IMR-90 (cell line): Measurements from ENCODE around the gene ANKRD9. TPM values are rescaled to one million over a fixed set of nuclear protein-coding genes. Genes with fewer than 3 reads are reported as not detected.

Source experiments
- ATAC-seq: fragments of 200-7000 bp; cut with Tn5 transposase; 2 replicates; pipeline ENCODE4 v1.9.1; 2020; ENCODE audit warnings: low read depth, mild to moderate bottlenecking, moderate library complexity
- BruUV-seq: library from RNA; stranded (reverse); fragments of 400-500 nt; replicated peaks from 2 replicates; lab custom pipeline; 2021; lab: Mats Ljungman, UMichigan
- CTCF ChIA-PET: fragments of 300-600 bp; formaldehyde crosslinking; extraction: SDS; loops from one replicate; lab custom pipeline; 2021; ENCODE audit warnings: antibody characterized with exemption; lab: Yijun Ruan, JAX
- POLR2A ChIA-PET: fragments of 300-600 bp; sonication (Branson Sonifier 250); formaldehyde crosslinking; loops from one replicate; lab custom pipeline; 2022; ENCODE audit warnings: antibody characterized with exemption; ENCODE audit not compliant: unreplicated experiment; lab: Charles Lee
- DNase-seq: peaks from one replicate; pipeline ENCODE4 v3.0.0; 2013
- H2AFZ ChIP-seq: replicated peaks from 2 replicates; pipeline ENCODE3; 2013; ENCODE audit warnings: low read length, mild to moderate bottlenecking; ENCODE audit not compliant: poor library complexity
- H2AK5ac ChIP-seq: 2 replicates; pipeline ENCODE4 v1.6.1; 2013; ENCODE audit warnings: low read depth, low read length, inconsistent platforms
- H2AK9ac ChIP-seq: replicated peaks from 2 replicates; pipeline ENCODE3; 2013; ENCODE audit warnings: mild to moderate bottlenecking, low read depth, low read length, moderate library complexity; ENCODE audit not compliant: poor library complexity
- H2BK120ac ChIP-seq: 2 replicates; pipeline ENCODE4 v1.6.1; 2013; ENCODE audit warnings: low read depth, low read length, inconsistent platforms
- H2BK15ac ChIP-seq: 3 replicates; pipeline ENCODE4 v1.6.1; 2013; ENCODE audit warnings: low read depth, low read length, inconsistent platforms
- H2BK20ac ChIP-seq: 2 replicates; pipeline ENCODE4 v1.6.1; 2013; ENCODE audit warnings: low read depth, mild to moderate bottlenecking, inconsistent platforms, low read length, moderate library complexity
- H2BK5ac ChIP-seq: 2 replicates; pipeline ENCODE4 v1.6.1; 2013; ENCODE audit warnings: mild to moderate bottlenecking, low read depth, low read length, inconsistent platforms; ENCODE audit not compliant: poor library complexity, severe bottlenecking
- H3K14ac ChIP-seq: replicated peaks from 2 replicates; pipeline ENCODE4 v1.6.1; 2013; ENCODE audit warnings: low read depth, low read length, inconsistent platforms
- H3K18ac ChIP-seq: 2 replicates; pipeline ENCODE4 v1.6.1; 2013; ENCODE audit warnings: low read depth, low read length, control low read depth
- H3K23ac ChIP-seq: 2 replicates; pipeline ENCODE4 v1.6.1; 2013; ENCODE audit warnings: low read depth, low read length, inconsistent platforms
- H3K27ac ChIP-seq: 2 replicates; pipeline ENCODE4 v1.5.1; 2013; ENCODE audit warnings: mild to moderate bottlenecking, control low read depth, low read length; ENCODE audit not compliant: insufficient read depth
- H3K27me3 ChIP-seq: 2 replicates; pipeline ENCODE4 v1.6.1; 2013; ENCODE audit warnings: low read length; ENCODE audit not compliant: control insufficient read depth, insufficient read depth
- H3K36me3 ChIP-seq: 2 replicates; pipeline ENCODE4 v1.6.1; 2013; ENCODE audit warnings: low read length, mixed read lengths; ENCODE audit not compliant: control insufficient read depth, insufficient read depth
- H3K4ac ChIP-seq: 2 replicates; pipeline ENCODE4 v1.6.1; 2013; ENCODE audit warnings: low read depth, low read length, inconsistent platforms
- H3K4me1 ChIP-seq: 2 replicates; pipeline ENCODE4 v1.6.1; 2013; ENCODE audit warnings: low read length, mixed read lengths; ENCODE audit not compliant: control insufficient read depth, insufficient read depth
- H3K4me2 ChIP-seq: 2 replicates; pipeline ENCODE4 v1.6.1; 2013; ENCODE audit warnings: low read depth, mild to moderate bottlenecking, control low read depth, low read length, moderate library complexity
- H3K4me3 ChIP-seq: 2 replicates; pipeline ENCODE4 v1.5.1; 2013; ENCODE audit warnings: low read depth, mild to moderate bottlenecking, control low read depth, low read length, moderate library complexity; ENCODE audit not compliant: insufficient read depth
- H3K56ac ChIP-seq: 2 replicates; pipeline ENCODE4 v1.6.1; 2013; ENCODE audit warnings: low read length, inconsistent platforms; ENCODE audit not compliant: insufficient read depth; ENCODE audit errors: extremely low read depth
- H3K79me1 ChIP-seq, 2 experiments: 2 replicates each; pipeline ENCODE4 v1.6.1; 2013; ENCODE audit warnings: low read length in 2 of 2, inconsistent platforms in 1 of 2, low read depth in 1 of 2
- H3K9ac ChIP-seq: 2 replicates; pipeline ENCODE4 v1.6.1; 2013; ENCODE audit warnings: low read depth, low read length, control low read depth
- H3K9me1 ChIP-seq: 2 replicates; pipeline ENCODE4 v1.6.1; 2013; ENCODE audit warnings: low read length, inconsistent platforms; ENCODE audit not compliant: insufficient read depth
- H3K9me3 ChIP-seq: 2 replicates; pipeline ENCODE4 v1.6.1; 2013; ENCODE audit warnings: low read length; ENCODE audit not compliant: control insufficient read depth, insufficient read depth
- H4K20me1 ChIP-seq: 2 replicates; pipeline ENCODE4 v1.6.1; 2013; ENCODE audit warnings: low read length, inconsistent platforms; ENCODE audit not compliant: insufficient read depth
- H4K5ac ChIP-seq: 2 replicates; pipeline ENCODE4 v1.6.1; 2013; ENCODE audit warnings: mild to moderate bottlenecking, low read depth, low read length, control low read depth
- H4K8ac ChIP-seq, 2 experiments: 2 replicates each; pipeline ENCODE4 v1.6.1; 2013; ENCODE audit warnings: low read depth in 2 of 2, low read length in 2 of 2, control low read depth in 1 of 2, inconsistent platforms in 1 of 2
- H4K91ac ChIP-seq: 2 replicates; pipeline ENCODE4 v1.6.1; 2013; ENCODE audit warnings: low read depth, low read length, inconsistent platforms; ENCODE audit not compliant: insufficient read depth
- BHLHE40 ChIP-seq: fragments of 150-350 bp; IDR thresholded peaks from 2 replicates; pipeline ENCODE4 v1.6.1; 2016; ENCODE audit warnings: mild to moderate bottlenecking, low read depth, low read length
- CEBPB ChIP-seq: IDR thresholded peaks from 2 replicates; pipeline ENCODE4 v1.6.1; 2012; ENCODE audit warnings: low read depth, low read length, improper control_type of control experiment
- CHD1 ChIP-seq: IDR thresholded peaks from 2 replicates; pipeline ENCODE4 v1.6.1; 2012; ENCODE audit warnings: low read depth, low read length, improper control_type of control experiment
- CTCF ChIP-seq: conservative IDR thresholded peaks from 2 replicates; pipeline ENCODE4 v1.5.1; 2012; ENCODE audit warnings: mild to moderate bottlenecking, low read depth, low read length, improper control_type of control experiment
- FOS ChIP-seq: fragments of 150-350 bp; IDR thresholded peaks from 2 replicates; pipeline ENCODE4 v1.6.1; 2016; ENCODE audit warnings: low read depth, low read length
- MAFK ChIP-seq: IDR thresholded peaks from 2 replicates; pipeline ENCODE4 v1.6.1; 2012; ENCODE audit warnings: low read depth, low read length, improper control_type of control experiment
- MAZ ChIP-seq: IDR thresholded peaks from 2 replicates; pipeline ENCODE4 v1.6.1; 2012; ENCODE audit warnings: low read depth, mild to moderate bottlenecking, low read length, improper control_type of control experiment, moderate library complexity, borderline replicate concordance
- MXI1 ChIP-seq: IDR thresholded peaks from 2 replicates; pipeline ENCODE4 v1.6.1; 2012; ENCODE audit warnings: low read depth, mild to moderate bottlenecking, low read length, moderate library complexity, borderline replicate concordance
- NFE2L2 ChIP-seq: fragments of 150-350 bp; IDR thresholded peaks from 2 replicates; pipeline ENCODE4 v1.6.1; 2016; ENCODE audit warnings: low read depth, mild to moderate bottlenecking, low read length
- POLR2A ChIP-seq: IDR thresholded peaks from 2 replicates; pipeline ENCODE4 v1.6.1; 2012; ENCODE audit warnings: mild to moderate bottlenecking, low read depth, low read length
- RAD21 ChIP-seq: IDR thresholded peaks from 2 replicates; pipeline ENCODE4 v1.6.1; 2012; ENCODE audit warnings: low read length, improper control_type of control experiment
- RCOR1 ChIP-seq: IDR thresholded peaks from 2 replicates; pipeline ENCODE4 v1.6.1; 2012; ENCODE audit warnings: mild to moderate bottlenecking, low read length, improper control_type of control experiment; ENCODE audit not compliant: insufficient replicate concordance
- RFX5 ChIP-seq: IDR thresholded peaks from 2 replicates; pipeline ENCODE4 v1.8.0; 2012; ENCODE audit warnings: low read depth, mild to moderate bottlenecking, low read length, moderate library complexity
- SMC3 ChIP-seq: fragments of 150-350 bp; IDR thresholded peaks from 2 replicates; pipeline ENCODE4 v1.6.1; 2016; ENCODE audit warnings: low read depth, mild to moderate bottlenecking, antibody characterized with exemption, low read length, moderate library complexity
- WGBS, 2 experiments: methylation state at CpG; one replicate each; pipeline versions ENCODE4 v1.1.5 to v1.1.7; 2013; ENCODE audit warnings: missing lambda C conversion rate in 2 of 2; ENCODE audit not compliant: insufficient read length in 1 of 2; ENCODE audit errors: extremely low coverage in 2 of 2; 5-methylcytosine and 5-hydroxymethylcytosine counted together
- dilution Hi-C: fragments of 300-500 bp; cut with HindIII; formaldehyde crosslinking; loops from one replicate; pipeline ENCODE4 v1.14.3; 2018; ENCODE audit warnings: low sequenced_read_pairs; ENCODE audit not compliant: unreplicated experiment
- in situ Hi-C: fragments of 300-500 bp; cut with MboI; formaldehyde crosslinking; loops from 3 replicates; pipeline ENCODE4 v1.14.3; 2019; ENCODE audit warnings: low sequenced_read_pairs, inconsistent platforms, mixed read lengths
- intact Hi-C: fragments of 100-400 bp; cut with micrococcal nuclease; formaldehyde crosslinking; loops from 2 replicates; pipeline ENCODE4 v1.10.0; 2022
- polyA plus RNA-seq, 3 experiments: library from polyadenylated mRNA; depleted of rRNA; stranded (reverse); fragments of >200 nt; gene quantifications; 2 replicates each; pipeline ENCODE4 v1.2.3, GENCODE V29; 2012; ENCODE audit warnings: low replicate concordance in 1 of 3
- total RNA-seq: library from RNA; depleted of rRNA; stranded (reverse); fragments of >200 nt; gene quantifications from 2 replicates; pipeline ENCODE4 v1.2.3, GENCODE V29; 2012
- TF ChIP-seq, protein P1 (sequence below): fragments of 150-350 bp; IDR thresholded peaks from 2 replicates; pipeline ENCODE4 v1.6.1; 2017; ENCODE audit warnings: mild to moderate bottlenecking, antibody characterized with exemption, low read length, low read depth
- TF ChIP-seq, protein P2 (sequence below): fragments of 150-350 bp; IDR thresholded peaks from 2 replicates; pipeline ENCODE4 v1.6.1; 2016; ENCODE audit warnings: low read depth, mild to moderate bottlenecking, low read length, moderate library complexity, borderline replicate concordance

The ANKRD9 gene
- total and polyA plus RNA-seq, 2 of the 4 experiments (the other 2 are of a cell fraction): 3.9 to 15.7 TPM

DNA sequence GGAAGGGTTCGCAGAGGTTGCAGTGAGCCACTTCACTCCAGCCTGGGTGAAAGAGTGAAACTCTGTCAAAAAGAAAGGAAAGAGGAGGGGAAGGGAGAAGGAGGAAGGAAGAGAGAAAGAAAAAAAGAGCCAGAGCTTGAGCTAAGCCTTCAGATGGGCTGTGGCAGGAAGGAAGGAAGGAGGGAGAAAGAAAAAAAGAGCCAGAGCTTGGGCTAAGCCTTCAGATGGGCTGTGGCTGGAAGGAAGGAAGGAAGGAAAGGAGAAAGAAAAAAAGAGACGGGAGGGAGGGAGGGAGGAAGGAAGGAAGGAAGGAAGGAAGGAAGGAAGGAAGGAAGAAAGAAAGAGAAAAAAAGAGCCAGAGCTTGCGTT lies 13.6 kb upstream of the ANKRD9 start:
- Histone ChIP-seq H2BK20ac (no peak overlapping the region), H2AK5ac (no peak overlapping the region), H2AFZ (peak overlapping the region; percentile 91), H4K5ac (peak overlapping the region; percentile 47; the same call in 1 of the 2 replicates), H3K4ac (no peak overlapping the region), H4K8ac (peak overlapping the region; percentile 15 to 53; a peak in 2 of 4 replicates), H3K27ac (no peak overlapping the region), H2BK15ac (no peak overlapping the region), H2BK5ac (no peak overlapping the region), H3K56ac (no peak overlapping the region), H3K14ac (no peak overlapping the region), H3K79me1 (peaks cover 0 to 9% of the 10 kb centered on the region in 2 experiments; a peak in 1 of 4 replicates), H3K36me3 (no peaks in the 10 kb centered on the region), H2AK9ac (no peak overlapping the region), H3K27me3 (no peaks in the 10 kb centered on the region), H3K4me2 (no peak overlapping the region), H3K9me1 (peaks cover 3% of the 10 kb centered on the region; the same call in 1 of the 2 replicates), H3K18ac (no peak overlapping the region), H3K9ac (no peak overlapping the region), H3K4me1 (peaks cover 6% of the 10 kb centered on the region; the same call in 1 of the 2 replicates), H2BK120ac (no peak overlapping the region), H3K23ac (peak overlapping the region; percentile 31; the same call in 1 of the 2 replicates), H3K4me3 (no peak overlapping the region), H4K91ac (no peak overlapping the region), H3K9me3 (no peaks in the 10 kb centered on the region), H4K20me1 (no peaks in the 10 kb centered on the region)
- intact Hi-C loops (loop anchor here (5.0 kb wide), 1 partner anchor 394 kb away; no protein-coding TSS in a partner anchor), dilution Hi-C loops (no loop called here), in situ Hi-C loops (no loop called here)
- BruUV-seq: no TSS peak
- DNase-seq (no peak), ATAC-seq (no peak)
- ChIA-PET CTCF (interaction anchor here (0.7 kb wide), 1 partner anchor 140 kb away, joined by 5 read pairs; no protein-coding TSS in a partner anchor), POLR2A (no interaction called here)
- 68% methylated on average over 2 of the region's 3 CpGs; no CpG with 5 or more reads in 1 of the 2 experiments for WGBS, 2 experiments
- no peak for TF ChIP-seq CHD1
- TF ChIP-seq, protein P1, sequence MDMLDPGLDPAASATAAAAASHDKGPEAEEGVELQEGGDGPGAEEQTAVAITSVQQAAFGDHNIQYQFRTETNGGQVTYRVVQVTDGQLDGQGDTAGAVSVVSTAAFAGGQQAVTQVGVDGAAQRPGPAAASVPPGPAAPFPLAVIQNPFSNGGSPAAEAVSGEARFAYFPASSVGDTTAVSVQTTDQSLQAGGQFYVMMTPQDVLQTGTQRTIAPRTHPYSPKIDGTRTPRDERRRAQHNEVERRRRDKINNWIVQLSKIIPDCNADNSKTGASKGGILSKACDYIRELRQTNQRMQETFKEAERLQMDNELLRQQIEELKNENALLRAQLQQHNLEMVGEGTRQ: no peak
- no peak for TF ChIP-seq FOS
- no peak for TF ChIP-seq CEBPB
- no peak for TF ChIP-seq MAFK
- TF ChIP-seq RCOR1: no peak
- TF ChIP-seq, protein P2, sequence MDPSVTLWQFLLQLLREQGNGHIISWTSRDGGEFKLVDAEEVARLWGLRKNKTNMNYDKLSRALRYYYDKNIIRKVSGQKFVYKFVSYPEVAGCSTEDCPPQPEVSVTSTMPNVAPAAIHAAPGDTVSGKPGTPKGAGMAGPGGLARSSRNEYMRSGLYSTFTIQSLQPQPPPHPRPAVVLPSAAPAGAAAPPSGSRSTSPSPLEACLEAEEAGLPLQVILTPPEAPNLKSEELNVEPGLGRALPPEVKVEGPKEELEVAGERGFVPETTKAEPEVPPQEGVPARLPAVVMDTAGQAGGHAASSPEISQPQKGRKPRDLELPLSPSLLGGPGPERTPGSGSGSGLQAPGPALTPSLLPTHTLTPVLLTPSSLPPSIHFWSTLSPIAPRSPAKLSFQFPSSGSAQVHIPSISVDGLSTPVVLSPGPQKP: no peak
- no peak for TF ChIP-seq SMC3
- TF ChIP-seq NFE2L2: no peak
- no peak for TF ChIP-seq MXI1
- no peak for TF ChIP-seq RFX5
- TF ChIP-seq MAZ: no peak
- no peak for TF ChIP-seq POLR2A
- TF ChIP-seq RAD21: no peak
- no peak for TF ChIP-seq BHLHE40
- TF ChIP-seq CTCF: no peak
